ENCODE results near the gene CNPY4.

GRCh38 chr7:100090527-100091410 is 28.7 kb upstream of the CNPY4 start:
- TF ChIP-seq FOXA1 (IDR thresholded peaks at IDR 0.05) (no peak), FOXM1 (IDR thresholded peaks at IDR 0.05; ENCODE audit: borderline replicate concordance) (no peak), HDGF (IDR thresholded peaks at IDR 0.05; ENCODE audit: borderline replicate concordance) (no peak), TARDBP (IDR thresholded peaks at IDR 0.05) (no peak), SUZ12 (IDR thresholded peaks at IDR 0.05) (no peak), ELF4 (IDR thresholded peaks at IDR 0.05) (no peak), ZNF384 (IDR thresholded peaks at IDR 0.05) (no peak), SP1 (IDR thresholded peaks at IDR 0.05) (no peak), L3MBTL2 (conservative IDR thresholded peaks at IDR 0.05) (no peak), FOXK2 (IDR thresholded peaks at IDR 0.05) (no peak), LEF1 (IDR thresholded peaks at IDR 0.05; ENCODE audit: borderline replicate concordance) (no peak)

All from HEK293T (cell line).